ENCODE results near the gene LRRC74B. TPM values are rescaled to one million over a fixed set of nuclear protein-coding genes. Genes with fewer than 3 reads are reported as not detected.

The LRRC74B gene
- total RNA-seq, 4 donors from 2014 or later = not detected

DNA sequence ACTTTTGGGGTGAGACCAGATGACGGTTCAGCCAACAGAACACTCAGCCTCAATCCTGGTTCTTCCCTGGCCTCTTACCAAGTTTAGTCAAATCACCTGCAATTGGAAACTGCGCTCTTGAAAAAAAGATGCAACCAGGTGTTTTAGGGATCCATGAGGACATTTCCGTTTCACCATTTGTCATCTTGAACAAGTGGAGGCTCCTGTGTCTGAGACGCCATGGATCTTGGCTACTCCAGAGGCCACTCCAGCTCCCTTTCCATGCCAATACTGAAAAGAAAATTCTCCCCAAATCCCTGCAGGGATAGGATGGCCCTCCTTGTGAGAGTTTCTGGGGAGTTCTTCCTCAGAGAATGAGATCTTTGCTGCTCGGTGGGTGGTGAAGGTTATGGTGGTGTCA is 27.7 kb downstream of the LRRC74B start:
- H3K4me1 ChIP-seq = no peaks in the 10 kb centered on the region
- H3K4me3 ChIP-seq = no peak overlapping the region
- 87 to 100% methylated on average over 3 to 5 of the region's 5 CpGs for WGBS, 2 donors (ENCODE audit: low coverage in 1 of 2)
- H3K36me3 ChIP-seq = no peaks in the 10 kb centered on the region
- no peak for TF ChIP-seq EP300 (IDR thresholded peaks at IDR 0.05; ENCODE audit: low read depth)
- TF ChIP-seq POLR2A (IDR thresholded peaks at IDR 0.05) = no peak
- TF ChIP-seq, protein P1, sequence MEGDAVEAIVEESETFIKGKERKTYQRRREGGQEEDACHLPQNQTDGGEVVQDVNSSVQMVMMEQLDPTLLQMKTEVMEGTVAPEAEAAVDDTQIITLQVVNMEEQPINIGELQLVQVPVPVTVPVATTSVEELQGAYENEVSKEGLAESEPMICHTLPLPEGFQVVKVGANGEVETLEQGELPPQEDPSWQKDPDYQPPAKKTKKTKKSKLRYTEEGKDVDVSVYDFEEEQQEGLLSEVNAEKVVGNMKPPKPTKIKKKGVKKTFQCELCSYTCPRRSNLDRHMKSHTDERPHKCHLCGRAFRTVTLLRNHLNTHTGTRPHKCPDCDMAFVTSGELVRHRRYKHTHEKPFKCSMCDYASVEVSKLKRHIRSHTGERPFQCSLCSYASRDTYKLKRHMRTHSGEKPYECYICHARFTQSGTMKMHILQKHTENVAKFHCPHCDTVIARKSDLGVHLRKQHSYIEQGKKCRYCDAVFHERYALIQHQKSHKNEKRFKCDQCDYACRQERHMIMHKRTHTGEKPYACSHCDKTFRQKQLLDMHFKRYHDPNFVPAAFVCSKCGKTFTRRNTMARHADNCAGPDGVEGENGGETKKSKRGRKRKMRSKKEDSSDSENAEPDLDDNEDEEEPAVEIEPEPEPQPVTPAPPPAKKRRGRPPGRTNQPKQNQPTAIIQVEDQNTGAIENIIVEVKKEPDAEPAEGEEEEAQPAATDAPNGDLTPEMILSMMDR (IDR thresholded peaks at IDR 0.05) = no peak
- no peak for TF ChIP-seq POLR2AphosphoS5 (IDR thresholded peaks at IDR 0.05)
- H3K27ac ChIP-seq = no peak overlapping the region
- no peak for DNase-seq
- intact Hi-C loops (cut with DNase I; ENCODE audit: low total_unique reads) (loop anchor here (10.0 kb wide), 1 partner anchor 49 kb away; no protein-coding TSS in a partner anchor), in situ Hi-C loops (cut with MboI; ENCODE audit: low pct_ligation_motif_present in 1 of 4, low pct_unique_long_range_greater_than_20kb in 1 of 4, low sequenced_read_pairs in 3 of 4) (loop anchor here in 1 of 4 donors (25.0 kb wide), 1 partner anchor 111 kb away; the partner anchor contains the start of gene AIFM3)
- no peaks in the 10 kb centered on the region for H3K27me3 ChIP-seq
- no peaks in the 10 kb centered on the region for H3K9me3 ChIP-seq

DNA sequence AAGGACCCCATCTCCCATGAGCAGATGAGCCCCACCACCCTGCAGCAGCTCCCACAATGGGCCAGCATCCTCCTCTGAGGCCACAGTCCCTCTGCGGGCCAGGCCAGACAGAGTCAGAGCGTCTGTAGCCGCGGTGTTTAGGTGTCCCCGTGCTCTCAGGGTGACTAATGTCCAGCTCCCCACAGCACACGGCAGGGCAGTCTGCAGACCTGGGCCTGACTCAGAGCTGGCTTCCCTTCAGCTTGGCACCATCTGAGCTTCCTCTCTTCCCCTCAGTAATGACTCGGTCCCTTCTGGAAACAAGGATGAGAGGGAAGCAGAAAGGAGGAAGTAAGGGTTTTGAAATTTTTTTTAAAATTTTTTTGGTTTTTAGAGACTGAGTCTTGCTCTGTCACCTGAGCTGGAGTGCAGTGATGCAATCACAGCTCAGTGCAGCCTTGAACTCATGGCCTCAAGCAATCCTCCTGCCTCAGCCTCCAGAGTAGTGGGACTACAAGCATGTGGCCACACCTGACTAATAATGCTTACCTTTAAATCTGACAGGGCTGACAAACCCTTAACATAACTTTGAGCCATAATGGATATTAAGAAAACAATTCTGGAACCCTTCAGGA is 28.5 kb downstream of the LRRC74B start:
- in situ Hi-C loops (cut with MboI; ENCODE audit: low pct_ligation_motif_present in 1 of 4, low pct_unique_long_range_greater_than_20kb in 1 of 4, low sequenced_read_pairs in 3 of 4) = loop anchor here in 1 of 4 donors (25.0 kb wide), 1 partner anchor 112 kb away; the partner anchor contains the start of gene AIFM3
- Histone ChIP-seq H3K4me1 (no peaks in the 10 kb centered on the region), H3K27me3 (no peaks in the 10 kb centered on the region), H3K4me3 (no peak overlapping the region), H3K9me3 (no peaks in the 10 kb centered on the region), H3K27ac (no peak overlapping the region), H3K36me3 (no peaks in the 10 kb centered on the region)
- intact Hi-C loops (cut with DNase I; ENCODE audit: low total_unique reads) = loop anchor here (10.0 kb wide), 1 partner anchor 49 kb away; no protein-coding TSS in a partner anchor
- WGBS, 2 donors (ENCODE audit: low coverage in 1 of 2) = 75 to 86% methylated on average over 1 to 7 of the region's 7 CpGs
- DNase-seq = no peak
- TF ChIP-seq POLR2AphosphoS5 (IDR thresholded peaks at IDR 0.05) = no peak
- no peak for TF ChIP-seq POLR2A (IDR thresholded peaks at IDR 0.05)
- TF ChIP-seq EP300 (IDR thresholded peaks at IDR 0.05; ENCODE audit: low read depth) = no peak
- TF ChIP-seq, protein P1 (IDR thresholded peaks at IDR 0.05) = no peak

DNA sequence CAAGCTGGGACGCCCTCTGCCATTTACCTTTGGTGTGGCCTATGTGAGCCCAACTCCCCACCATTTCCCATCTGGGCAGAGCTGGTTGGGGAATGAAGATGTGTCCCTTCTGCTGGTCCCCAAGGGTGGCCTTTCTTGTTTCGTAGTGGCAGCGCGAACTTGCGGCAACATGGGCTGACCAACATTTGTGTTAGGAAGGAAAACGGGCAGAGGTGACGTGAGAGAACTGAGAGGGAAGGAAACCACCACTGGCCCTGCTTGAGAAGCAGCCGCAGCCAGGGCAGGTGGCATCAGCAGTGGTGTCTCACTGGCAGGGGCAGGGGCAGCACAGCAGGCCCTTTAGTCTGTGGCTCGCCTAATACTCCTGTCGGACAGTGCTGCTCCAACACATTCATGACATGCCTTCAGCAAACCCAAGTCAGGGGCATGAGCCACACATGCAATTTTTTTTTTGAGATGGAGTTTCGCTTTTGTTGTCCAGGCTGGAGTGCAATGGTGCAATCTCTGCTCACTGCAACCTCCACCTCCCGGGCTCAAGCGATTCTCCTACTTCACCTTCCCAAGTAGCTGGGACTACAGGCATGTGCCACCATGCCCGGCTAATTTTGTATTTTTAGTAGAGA is 29.9 kb downstream of the LRRC74B start:
- no peaks in the 10 kb centered on the region for H3K9me3 ChIP-seq
- no peak for TF ChIP-seq POLR2A (IDR thresholded peaks at IDR 0.05)
- TF ChIP-seq, protein P1 (IDR thresholded peaks at IDR 0.05) = no peak
- TF ChIP-seq EP300 (IDR thresholded peaks at IDR 0.05; ENCODE audit: low read depth) = no peak
- TF ChIP-seq POLR2AphosphoS5 (IDR thresholded peaks at IDR 0.05) = no peak
- H3K36me3 ChIP-seq = no peaks in the 10 kb centered on the region
- H3K4me1 ChIP-seq = no peaks in the 10 kb centered on the region
- 87 to 100% methylated on average over 1 to 14 of the region's 14 CpGs for WGBS, 2 donors (ENCODE audit: low coverage in 1 of 2)
- no peaks in the 10 kb centered on the region for H3K27me3 ChIP-seq
- intact Hi-C loops (cut with DNase I; ENCODE audit: low total_unique reads) (loop anchor here (10.0 kb wide), 1 partner anchor 51 kb away; no protein-coding TSS in a partner anchor), in situ Hi-C loops (cut with MboI; ENCODE audit: low pct_ligation_motif_present in 1 of 4, low pct_unique_long_range_greater_than_20kb in 1 of 4, low sequenced_read_pairs in 3 of 4) (loop anchor here in 2 of 4 donors (25.0 kb wide), 2 partner anchors 188 to 512 kb away; no protein-coding TSS in a partner anchor)
- no peak overlapping the region for H3K27ac ChIP-seq
- no peak for DNase-seq
- H3K4me3 ChIP-seq = no peak overlapping the region

DNA sequence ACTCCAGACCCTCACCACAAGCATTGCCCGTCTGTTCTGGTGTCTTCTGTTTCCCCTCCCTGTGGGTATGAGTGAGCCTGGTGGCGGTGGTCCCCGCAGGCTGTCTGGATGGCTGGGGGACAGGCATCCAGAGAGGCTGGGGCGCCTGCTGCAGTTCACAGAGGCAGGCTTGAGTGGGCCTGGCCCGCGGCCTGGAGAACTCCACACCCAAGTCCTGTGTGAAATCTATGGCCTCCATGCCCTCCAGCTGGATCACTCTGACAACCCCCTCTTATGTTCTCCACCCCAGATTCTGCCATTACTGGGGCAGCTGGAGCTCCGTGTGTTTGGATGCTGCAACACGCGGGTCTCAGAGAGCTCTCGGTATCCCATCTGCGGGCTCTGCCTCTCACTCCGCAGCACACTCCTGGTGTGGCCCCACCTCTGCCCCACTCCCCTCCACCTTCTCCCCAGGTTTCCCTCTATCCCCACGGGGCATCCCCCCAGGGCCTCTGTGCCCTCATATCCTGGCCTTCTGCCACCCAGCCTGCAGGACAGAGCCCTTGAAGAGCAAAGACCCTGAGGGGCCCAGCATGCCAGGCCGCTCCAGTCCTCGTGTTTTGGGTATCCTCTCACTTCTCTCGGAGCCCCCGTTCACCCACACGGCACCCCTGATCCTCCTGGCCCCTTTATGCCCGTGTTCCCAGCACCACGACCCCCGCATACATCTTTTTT is 31.3 kb downstream of the LRRC74B start:
- intact Hi-C loops (cut with DNase I; ENCODE audit: low total_unique reads) = loop anchor here (10.0 kb wide), 1 partner anchor 52 kb away; no protein-coding TSS in a partner anchor
- Histone ChIP-seq H3K27ac (no peak overlapping the region), H3K9me3 (no peaks in the 10 kb centered on the region), H3K4me1 (no peaks in the 10 kb centered on the region), H3K36me3 (no peaks in the 10 kb centered on the region), H3K27me3 (no peaks in the 10 kb centered on the region), H3K4me3 (no peak overlapping the region)
- TF ChIP-seq POLR2AphosphoS5 (IDR thresholded peaks at IDR 0.05) (no peak), POLR2A (IDR thresholded peaks at IDR 0.05) (no peak), EP300 (IDR thresholded peaks at IDR 0.05; ENCODE audit: low read depth) (no peak)
- TF ChIP-seq, protein P1 (IDR thresholded peaks at IDR 0.05) = no peak
- in situ Hi-C loops (cut with MboI; ENCODE audit: low pct_ligation_motif_present in 1 of 4, low pct_unique_long_range_greater_than_20kb in 1 of 4, low sequenced_read_pairs in 3 of 4) = loop anchor here in 2 of 4 donors (25.0 kb wide), 2 partner anchors 190 to 510 kb away; no protein-coding TSS in a partner anchor
- 83 to 84% methylated on average over 7 to 21 of the region's 21 CpGs for WGBS, 2 donors (ENCODE audit: low coverage in 1 of 2)
- DNase-seq = no peak

Data from transverse colon (tissue), 4 donors.